Keratinocyte (primary cell): ENCODE results near the gene CARM1. TPM values are rescaled to one million over a fixed set of nuclear protein-coding genes. Genes with fewer than 3 reads are reported as not detected.

Experiments
- DNase-seq: peaks from one replicate; pipeline ENCODE4 v3.0.0-alpha.2; 2011; ENCODE audit warnings: low read depth, missing footprints, low spot score
- FAIRE-seq: peaks from 2 replicates; lab custom pipeline; 2011; peaks lifted over from hg19 to GRCh38; lab: Jason Lieb, UNC
- H2AFZ ChIP-seq: 2 replicates; pipeline ENCODE4 v1.6.0; 2012; ENCODE audit warnings: low read length, control low read depth, inconsistent platforms; ENCODE audit not compliant: control insufficient read depth
- H3K27ac ChIP-seq: 2 replicates; pipeline ENCODE4 v1.5.1; 2011; ENCODE audit warnings: low read length; ENCODE audit not compliant: control insufficient read depth, insufficient read depth
- H3K27me3 ChIP-seq: 3 replicates; pipeline ENCODE4 v1.6.0; 2011; ENCODE audit warnings: low read length; ENCODE audit not compliant: control insufficient read depth, insufficient read depth; ENCODE audit errors: extremely low read depth
- H3K36me3 ChIP-seq, 2 experiments: 2 replicates in 1 of 2; 3 replicates in 1 of 2; pipeline ENCODE4 v1.5.1; 2011; ENCODE audit warnings: low read length in 2 of 2, mild to moderate bottlenecking in 1 of 2; ENCODE audit not compliant: control insufficient read depth in 2 of 2, insufficient read depth in 2 of 2; ENCODE audit errors: extremely low read depth in 1 of 2
- H3K4me1 ChIP-seq: 3 replicates; pipeline ENCODE4 v1.5.1; 2011; ENCODE audit warnings: low read length; ENCODE audit not compliant: control insufficient read depth, insufficient read depth; ENCODE audit errors: extremely low read depth
- H3K4me2 ChIP-seq: 3 replicates; pipeline ENCODE4 v1.6.0; 2011; ENCODE audit warnings: low read depth, low read length; ENCODE audit not compliant: control insufficient read depth, insufficient read depth; ENCODE audit errors: extremely low read depth
- H3K4me3 ChIP-seq, 3 experiments: fragments of 200-600 bp in 1 of 3; sonication (generic) in 1 of 3; 2 replicates in 2 of 3; 3 replicates in 1 of 3; pipeline ENCODE4 v1.5.1; 2011 to 2016; ENCODE audit warnings: low read length in 3 of 3, mild to moderate bottlenecking in 3 of 3, control low read depth in 2 of 3, inconsistent platforms in 1 of 3, low read depth in 1 of 3, mixed read lengths in 1 of 3, mixed run types in 1 of 3, moderate library complexity in 1 of 3; ENCODE audit not compliant: control insufficient read depth in 2 of 3, insufficient read depth in 2 of 3; ENCODE audit errors: extremely low read depth in 1 of 3
- H3K79me2 ChIP-seq: 2 replicates; pipeline ENCODE4 v1.6.0; 2012; ENCODE audit warnings: low read length; ENCODE audit not compliant: control insufficient read depth, insufficient read depth
- H3K9ac ChIP-seq: 3 replicates; pipeline ENCODE4 v1.6.0; 2011; ENCODE audit warnings: low read length; ENCODE audit not compliant: control insufficient read depth, insufficient read depth; ENCODE audit errors: extremely low read depth
- H3K9me1 ChIP-seq: 3 replicates; pipeline ENCODE4 v1.6.0; 2011; ENCODE audit warnings: low read length; ENCODE audit not compliant: control insufficient read depth, insufficient read depth; ENCODE audit errors: extremely low read depth
- H3K9me3 ChIP-seq: 2 replicates; pipeline ENCODE4 v1.5.1; 2012; ENCODE audit warnings: low read depth, low read length; ENCODE audit not compliant: control insufficient read depth
- H4K20me1 ChIP-seq: 3 replicates; pipeline ENCODE4 v1.6.0; 2011; ENCODE audit warnings: low read length; ENCODE audit not compliant: control insufficient read depth, insufficient read depth; ENCODE audit errors: extremely low read depth
- CTCF ChIP-seq, 3 experiments: IDR thresholded peaks in 1 of 3; conservative IDR thresholded peaks in 1 of 3; optimal IDR thresholded peaks in 1 of 3; 2 replicates in 2 of 3; 3 replicates in 1 of 3; pipeline versions ENCODE3 to v1.5.1; 2011; ENCODE audit warnings: low read length in 3 of 3, mild to moderate bottlenecking in 3 of 3, moderate library complexity in 2 of 3, control low read depth in 1 of 3, inconsistent platforms in 1 of 3; ENCODE audit not compliant: insufficient read depth in 2 of 3; ENCODE audit errors: extremely low read depth in 1 of 3
- EZH2 ChIP-seq: IDR thresholded peaks from one replicate; pipeline ENCODE4 v1.6.1; 2012; ENCODE audit warnings: inconsistent platforms, mild to moderate bottlenecking, low read length, moderate library complexity
- dilution Hi-C: fragments of 300-500 bp; cut with MboI; formaldehyde crosslinking; loops from one replicate; pipeline ENCODE4 v1.7.0; 2020; ENCODE audit warnings: low sequenced_read_pairs; ENCODE audit not compliant: extremely low pct_ligation_motif_present
- polyA plus RNA-seq, 5 experiments: library from polyadenylated mRNA; depleted of rRNA in 3 of 5; stranded (reverse) in 3 of 5; stranded (forward) in 1 of 5; unstranded in 1 of 5; fragments of >200 nt; gene quantifications; 1 replicate in 1 of 5; 2 replicates in 3 of 5; 3 replicates in 1 of 5; pipeline versions ENCODE4 v1.2.1 to v1.2.3, GENCODE V29; 2011 to 2012; ENCODE audit warnings: missing spikeins in 2 of 5, low read depth in 1 of 5, low replicate concordance in 1 of 5

The CARM1 gene
- polyA plus RNA-seq, 1 donor (not counting 4 experiments of a cell fraction or from before 2014, with no cell fraction given), result 22.8 TPM

- Histone ChIP-seq H2AFZ (no peak overlapping the region), H3K9me1 (peaks cover 2% of the 10 kb centered on the region), H3K79me2 (no peaks in the 10 kb centered on the region), H3K4me3 (no peak overlapping the region), H3K4me1 (peaks cover 5% of the 10 kb centered on the region), H3K9me3 (no peaks in the 10 kb centered on the region), H3K4me2 (no peak overlapping the region), H3K36me3 (peaks cover 2 to 3% of the 10 kb centered on the region in 2 experiments), H3K27ac (no peak overlapping the region), H3K9ac (no peak overlapping the region), H4K20me1 (no peaks in the 10 kb centered on the region), H3K27me3 (no peaks in the 10 kb centered on the region)
- no peak for DNase-seq
- FAIRE-seq, result no peak
- dilution Hi-C loops, result no loop called here
- no peak for TF ChIP-seq CTCF (optimal IDR thresholded peaks at IDR 0.05 in 1 of 3, IDR thresholded peaks at IDR 0.05 in 1 of 3, conservative IDR thresholded peaks at IDR 0.05 in 1 of 3; ENCODE audit: extremely low read depth in 1 of 3, insufficient read depth in 2 of 3, low read length in 3 of 3)
- TF ChIP-seq EZH2, result no peak
These were observed 33.0 kb upstream of the CARM1 start for GRCh38 chr19:10838377-10838776.

GRCh38 chr19:10839114-10840050 is 32.0 kb upstream of the CARM1 start:
- no peaks in the 10 kb centered on the region for H3K36me3 ChIP-seq
- H3K9me1 ChIP-seq, result peaks cover 2% of the 10 kb centered on the region
- no peak for DNase-seq
- H3K9ac ChIP-seq, result no peak overlapping the region
- dilution Hi-C loops, result no loop called here
- peaks cover 5% of the 10 kb centered on the region for H3K4me1 ChIP-seq
- no peak overlapping the region for H2AFZ ChIP-seq
- no peaks in the 10 kb centered on the region for H4K20me1 ChIP-seq
- H3K4me2 ChIP-seq, result no peak overlapping the region
- no peaks in the 10 kb centered on the region for H3K79me2 ChIP-seq
- TF ChIP-seq EZH2, result no peak
- TF ChIP-seq CTCF (optimal IDR thresholded peaks at IDR 0.05 in 1 of 3, IDR thresholded peaks at IDR 0.05 in 1 of 3, conservative IDR thresholded peaks at IDR 0.05 in 1 of 3; ENCODE audit: extremely low read depth in 1 of 3, insufficient read depth in 2 of 3, low read length in 3 of 3), result no peak
- FAIRE-seq, result no peak
- no peaks in the 10 kb centered on the region for H3K9me3 ChIP-seq
- no peak overlapping the region for H3K4me3 ChIP-seq
- H3K27me3 ChIP-seq, result no peaks in the 10 kb centered on the region
- H3K27ac ChIP-seq, result no peak overlapping the region
